Activated CD4-positive, alpha-beta T cell treated with anti-CD3 and anti-CD28 coated beads for 36 hours (primary cell): ENCODE results near the gene IRF8. TPM values are rescaled to one million over a fixed set of nuclear protein-coding genes. Genes with fewer than 3 reads are reported as not detected.

ENCODE experiments used
- ATAC-seq: fragments of 200-7000 bp; cut with Tn5 transposase; one replicate; pipeline ENCODE4 v1.10.0; 2021; ENCODE audit warnings: mild to moderate bottlenecking, moderate library complexity
- CTCF ChIA-PET: fragments of 350-600 bp; sonication (Branson Sonifier 250); formaldehyde crosslinking; loops from one replicate; lab custom pipeline; 2021; ENCODE audit warnings: antibody characterized with exemption; lab: Charles Lee
- POLR2A ChIA-PET: fragments of 350-600 bp; sonication (Branson Sonifier 250); formaldehyde crosslinking; loops from one replicate; lab custom pipeline; 2021; ENCODE audit warnings: antibody characterized with exemption, inconsistent platforms; lab: Charles Lee
- DNase-seq: peaks from one replicate; pipeline ENCODE4 v3.0.0-alpha.2; 2020
- H3K27ac Mint-ChIP-seq: one replicate; pipeline ENCODE4 v1.8.0; 2021; ENCODE audit warnings: mixed read lengths
- H3K27me3 Mint-ChIP-seq: one replicate; pipeline ENCODE4 v1.8.0; 2021; ENCODE audit warnings: mixed read lengths
- H3K36me3 Mint-ChIP-seq: one replicate; pipeline ENCODE4 v1.8.0; 2021; ENCODE audit warnings: low read depth, mixed read lengths
- H3K4me1 Mint-ChIP-seq: one replicate; pipeline ENCODE4 v1.8.0; 2021; ENCODE audit warnings: mixed read lengths
- H3K4me3 Mint-ChIP-seq: one replicate; pipeline ENCODE4 v1.8.0; 2021; ENCODE audit warnings: mild to moderate bottlenecking, moderate library complexity, mixed read lengths
- H3K9me3 Mint-ChIP-seq: one replicate; pipeline ENCODE4 v1.8.0; 2021; ENCODE audit warnings: low read depth, mixed read lengths
- intact Hi-C, 2 experiments: fragments of 100-400 bp; cut with DNase I in 1 of 2; cut with micrococcal nuclease in 1 of 2; formaldehyde crosslinking; loops; one replicate each; pipeline versions ENCODE4 v1.14.2 to v1.15.1; 2022 to 2024; cut with DNase I, micrococcal nuclease
- total RNA-seq, 2 experiments: library from RNA; stranded (reverse); gene quantifications; one replicate each; pipeline ENCODE4 v1.2.3, GENCODE V29; 2021

Gene IRF8
- total RNA-seq, 2 experiments from 2014 or later, result 227 to 250 TPM

DNA sequence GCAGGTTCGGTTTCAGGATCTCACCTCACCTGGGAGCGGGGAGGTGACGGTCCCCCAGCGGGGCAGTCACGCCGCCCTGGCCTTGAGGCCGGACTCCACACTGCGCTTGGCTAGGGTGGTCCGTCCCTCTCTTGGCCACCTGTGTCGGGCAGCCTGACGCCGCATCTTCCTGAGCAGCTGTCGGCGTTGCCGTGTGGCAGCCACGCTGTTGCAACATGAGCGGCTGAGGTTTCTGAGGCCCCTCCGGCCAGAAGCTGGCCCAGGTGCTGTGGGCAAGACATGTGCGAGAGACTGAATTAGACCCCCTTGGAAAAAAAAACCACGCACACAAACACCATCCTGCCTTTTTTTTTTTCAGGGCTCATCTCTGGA lies 49.2 kb downstream of the IRF8 start:
- no peaks in the 10 kb centered on the region for H3K36me3 Mint-ChIP-seq
- peak overlapping the region; percentile 29 for H3K4me3 Mint-ChIP-seq
- ChIA-PET POLR2A (interaction anchor here (0.7 to 1.1 kb wide), 3 partner anchors 11 to 56 kb away, joined by 4 to 7 read pairs (median 5); no protein-coding TSS in a partner anchor), CTCF (interaction anchor here (0.6 to 1.0 kb wide), 2 partner anchors 18 to 129 kb away, joined by 3 read pairs; no protein-coding TSS in a partner anchor)
- ATAC-seq, result peak; percentile 4
- intact Hi-C loops, result loop anchor here in 1 of 2 experiments (5.0 kb wide), 1 partner anchor 714 kb away; no protein-coding TSS in a partner anchor
- H3K9me3 Mint-ChIP-seq, result no peaks in the 10 kb centered on the region
- H3K4me1 Mint-ChIP-seq, result peaks cover 71% of the 10 kb centered on the region
- peak overlapping the region; percentile 58 for H3K27ac Mint-ChIP-seq
- H3K27me3 Mint-ChIP-seq, result peaks cover 9% of the 10 kb centered on the region
- DNase-seq, result no peak

- Mint-ChIP-seq H3K4me1 (peaks cover 67% of the 10 kb centered on the region), H3K9me3 (no peaks in the 10 kb centered on the region), H3K36me3 (no peaks in the 10 kb centered on the region), H3K27ac (peak overlapping the region; percentile 72), H3K27me3 (peaks cover 9% of the 10 kb centered on the region), H3K4me3 (no peak overlapping the region)
- ATAC-seq (no peak), DNase-seq (no peak)
- ChIA-PET CTCF (interaction anchor here (0.8 kb wide), 1 partner anchor 973 kb away, joined by 4 read pairs; no protein-coding TSS in a partner anchor), POLR2A (no interaction called here)
- intact Hi-C loops, result loop anchor here in 1 of 2 experiments (5.0 kb wide), 1 partner anchor 714 kb away; no protein-coding TSS in a partner anchor
Measured at GRCh38 chr16:85948616-85949265, 49.8 kb downstream of the IRF8 start.

DNA sequence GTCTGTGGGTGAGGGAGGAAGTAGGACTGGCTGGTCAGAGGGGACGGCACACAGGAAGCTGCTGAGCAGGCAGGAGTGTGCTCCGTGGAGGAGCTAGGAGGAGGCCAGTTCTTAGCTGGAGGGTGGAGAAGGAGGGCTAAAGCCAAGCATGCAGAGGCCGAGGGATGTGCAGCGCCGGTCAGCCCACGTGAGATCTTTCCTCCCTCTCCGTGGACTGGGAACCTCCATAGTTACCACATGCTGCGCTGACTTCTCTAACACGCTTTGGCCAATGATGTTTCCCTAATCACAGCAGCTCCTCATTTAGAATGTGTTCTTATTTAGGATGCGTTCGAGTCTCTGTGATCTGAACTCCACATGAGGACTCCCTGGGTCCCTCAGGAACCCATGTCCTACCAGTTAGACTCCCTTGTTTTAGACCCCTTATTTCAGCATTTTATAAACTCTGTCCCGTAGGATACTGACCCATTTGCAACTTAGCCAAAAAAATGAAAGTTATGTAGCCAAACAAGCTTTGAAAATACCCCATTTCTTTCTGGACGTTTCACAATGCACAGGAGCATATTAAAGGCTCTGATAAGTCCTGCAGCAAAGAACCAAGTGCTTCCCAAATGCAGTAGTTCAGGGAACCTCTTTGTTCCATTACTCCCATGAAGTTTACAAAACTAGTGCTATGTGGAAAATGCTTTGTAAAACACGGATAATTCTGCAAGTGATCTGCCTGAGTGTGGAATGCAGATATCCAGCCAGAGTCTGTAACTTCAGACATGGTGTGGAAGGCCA lies 51.4 kb downstream of the IRF8 start:
- H3K4me3 Mint-ChIP-seq, result no peak overlapping the region
- H3K27ac Mint-ChIP-seq, result no peak overlapping the region
- H3K36me3 Mint-ChIP-seq, result no peaks in the 10 kb centered on the region
- CTCF ChIA-PET, result interaction anchor here (0.6 to 1.4 kb wide), 4 partner anchors 18 to 129 kb away, joined by 3 to 5 read pairs (median 4); no protein-coding TSS in a partner anchor
- ATAC-seq (no peak), DNase-seq (no peak)
- peaks cover 52% of the 10 kb centered on the region for H3K4me1 Mint-ChIP-seq
- H3K27me3 Mint-ChIP-seq, result peaks cover 9% of the 10 kb centered on the region
- POLR2A ChIA-PET, result interaction anchor here (0.6 kb wide), 1 partner anchor 68 kb away, joined by 3 read pairs; no protein-coding TSS in a partner anchor
- intact Hi-C loops, result no loop called here
- H3K9me3 Mint-ChIP-seq, result no peaks in the 10 kb centered on the region

DNA sequence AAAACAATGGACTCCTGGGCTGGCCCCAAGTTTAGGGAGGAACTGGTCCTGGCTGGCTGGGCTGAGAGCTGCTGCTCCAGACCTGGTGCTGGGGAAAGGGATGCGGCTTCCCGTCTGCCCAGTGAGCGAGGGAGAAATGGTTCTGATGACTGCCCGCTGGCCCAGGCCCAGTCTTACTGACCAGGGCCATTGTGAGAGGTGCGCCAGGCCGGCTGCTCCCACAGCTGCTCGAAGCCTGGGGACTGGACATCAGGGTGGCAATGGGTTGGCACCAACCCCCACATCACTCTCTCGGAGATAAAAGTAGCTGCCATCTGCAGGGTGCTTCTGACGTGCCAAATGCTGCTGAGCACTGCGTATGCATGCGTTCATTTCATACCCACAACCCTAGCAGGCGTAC lies 53.2 kb downstream of the IRF8 start:
- no peaks in the 10 kb centered on the region for H3K36me3 Mint-ChIP-seq
- no peak overlapping the region for H3K27ac Mint-ChIP-seq
- no peaks in the 10 kb centered on the region for H3K9me3 Mint-ChIP-seq
- ATAC-seq (no peak), DNase-seq (no peak)
- no peak overlapping the region for H3K4me3 Mint-ChIP-seq
- intact Hi-C loops, result no loop called here
- ChIA-PET CTCF (interaction anchor here (0.7 kb wide), 1 partner anchor 82 kb away, joined by 3 read pairs; no protein-coding TSS in a partner anchor), POLR2A (interaction anchor here (0.6 kb wide), 1 partner anchor 16 kb away, joined by 3 read pairs; no protein-coding TSS in a partner anchor)
- peaks cover 44% of the 10 kb centered on the region for H3K4me1 Mint-ChIP-seq
- H3K27me3 Mint-ChIP-seq, result peaks cover 7% of the 10 kb centered on the region

DNA sequence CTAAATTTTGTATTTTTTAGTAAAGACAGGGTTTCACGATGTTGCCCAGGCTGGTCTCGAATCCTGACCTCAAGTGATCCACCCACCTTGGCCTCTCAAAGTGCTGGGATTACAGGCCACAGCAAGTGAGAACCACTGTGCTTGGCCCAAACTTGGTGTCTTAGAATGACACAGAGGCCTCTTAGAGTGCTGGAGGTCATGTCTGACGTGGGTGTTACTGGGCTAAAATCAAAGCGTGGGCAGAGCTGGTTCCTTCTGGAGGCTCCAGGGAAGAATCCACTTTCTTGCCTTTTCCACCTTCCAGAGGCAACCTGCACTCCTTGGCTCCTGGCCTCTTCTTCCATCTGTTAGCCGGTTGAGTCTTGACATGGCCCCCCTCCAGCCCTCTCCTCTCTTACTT lies 53.8 kb downstream of the IRF8 start:
- ChIA-PET CTCF (interaction anchor here (0.7 kb wide), 1 partner anchor 83 kb away, joined by 3 read pairs; no protein-coding TSS in a partner anchor), POLR2A (no interaction called here)
- Mint-ChIP-seq H3K36me3 (no peaks in the 10 kb centered on the region), H3K27me3 (peaks cover 7% of the 10 kb centered on the region), H3K9me3 (no peaks in the 10 kb centered on the region), H3K4me1 (peaks cover 38% of the 10 kb centered on the region), H3K4me3 (no peak overlapping the region), H3K27ac (no peak overlapping the region)
- no peak for DNase-seq
- intact Hi-C loops, result no loop called here
- no peak for ATAC-seq

- Mint-ChIP-seq H3K27ac (no peak overlapping the region), H3K27me3 (peaks cover 8% of the 10 kb centered on the region), H3K36me3 (no peaks in the 10 kb centered on the region), H3K4me3 (no peak overlapping the region), H3K4me1 (peaks cover 22% of the 10 kb centered on the region), H3K9me3 (no peaks in the 10 kb centered on the region)
- ChIA-PET POLR2A (no interaction called here), CTCF (interaction anchor here (0.6 to 1.4 kb wide), 3 partner anchors 27 to 89 kb away, joined by 3 read pairs; no protein-coding TSS in a partner anchor)
- ATAC-seq, result peak; percentile 33
- intact Hi-C loops, result no loop called here
- DNase-seq, result no peak
Measured at GRCh38 chr16:85954927-85955519, 56.1 kb downstream of the IRF8 start.

DNA sequence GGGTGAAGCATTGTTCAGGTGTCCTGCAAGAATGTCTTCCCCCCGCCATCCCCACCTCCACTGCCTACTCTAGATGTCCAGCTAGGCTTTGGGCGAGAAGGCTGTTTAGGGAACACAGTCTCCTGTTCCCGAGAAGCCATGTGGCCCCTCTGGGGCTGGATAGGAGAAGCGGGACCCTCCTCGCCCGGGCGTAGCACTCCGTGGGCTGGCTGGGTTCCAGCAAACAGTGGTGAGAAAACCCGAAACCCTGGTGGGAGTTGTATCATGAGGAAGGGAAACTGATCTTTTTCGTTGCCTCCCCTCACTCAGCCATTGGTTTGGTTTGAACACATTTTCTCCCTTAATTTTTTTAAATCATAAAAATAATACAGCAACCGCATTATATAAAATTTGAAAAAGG lies 56.6 kb downstream of the IRF8 start:
- Mint-ChIP-seq H3K27ac (no peak overlapping the region), H3K4me3 (no peak overlapping the region), H3K27me3 (peaks cover 8% of the 10 kb centered on the region), H3K36me3 (no peaks in the 10 kb centered on the region), H3K9me3 (no peaks in the 10 kb centered on the region), H3K4me1 (peaks cover 18% of the 10 kb centered on the region)
- ChIA-PET CTCF (interaction anchor here (1.4 kb wide), 1 partner anchor 26 kb away, joined by 3 read pairs; no protein-coding TSS in a partner anchor), POLR2A (no interaction called here)
- ATAC-seq (peak; percentile 42), DNase-seq (peak; percentile 45)
- intact Hi-C loops, result no loop called here

- H3K4me1 Mint-ChIP-seq, result peaks cover 14% of the 10 kb centered on the region
- no peak overlapping the region for H3K27ac Mint-ChIP-seq
- H3K36me3 Mint-ChIP-seq, result no peaks in the 10 kb centered on the region
- POLR2A ChIA-PET, result no interaction called here
- CTCF ChIA-PET, result interaction anchor here (1.2 kb wide), 1 partner anchor 135 kb away, joined by 5 read pairs; no protein-coding TSS in a partner anchor
- H3K9me3 Mint-ChIP-seq, result no peaks in the 10 kb centered on the region
- intact Hi-C loops, result no loop called here
- DNase-seq (no peak), ATAC-seq (no peak)
- H3K27me3 Mint-ChIP-seq, result peaks cover 8% of the 10 kb centered on the region
- H3K4me3 Mint-ChIP-seq, result no peak overlapping the region
Measured at GRCh38 chr16:85956426-85956825, 57.5 kb downstream of the IRF8 start.

- Mint-ChIP-seq H3K27ac (no peak overlapping the region), H3K27me3 (peaks cover 8% of the 10 kb centered on the region), H3K4me1 (peaks cover 15% of the 10 kb centered on the region), H3K4me3 (no peak overlapping the region), H3K9me3 (no peaks in the 10 kb centered on the region), H3K36me3 (no peaks in the 10 kb centered on the region)
- ChIA-PET POLR2A (no interaction called here), CTCF (no interaction called here)
- ATAC-seq (no peak), DNase-seq (no peak)
- intact Hi-C loops, result no loop called here
Measured at GRCh38 chr16:85958731-85959130, 59.8 kb downstream of the IRF8 start.

DNA sequence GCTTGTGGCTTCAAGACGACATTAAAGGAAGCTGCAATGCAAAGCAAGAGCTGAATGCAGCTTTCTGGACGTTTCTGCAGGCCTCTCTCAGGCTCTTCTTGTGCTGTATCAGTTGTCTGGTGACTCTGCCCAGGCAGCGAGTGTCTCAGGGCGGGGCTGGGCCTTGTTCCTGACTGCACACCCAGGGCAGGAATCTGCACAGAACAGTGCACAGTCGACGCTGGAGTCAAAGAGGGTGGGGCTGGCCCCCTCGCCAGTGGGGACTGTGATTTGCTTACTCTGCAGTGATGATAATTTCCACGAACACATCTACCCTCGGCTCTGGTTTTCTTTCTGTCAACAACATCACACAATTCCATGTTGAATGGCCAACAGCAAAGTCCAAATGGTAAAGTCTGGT lies 60.7 kb downstream of the IRF8 start:
- Mint-ChIP-seq H3K36me3 (no peaks in the 10 kb centered on the region), H3K4me3 (no peak overlapping the region), H3K4me1 (peaks cover 15% of the 10 kb centered on the region), H3K27me3 (peaks cover 8% of the 10 kb centered on the region), H3K27ac (no peak overlapping the region), H3K9me3 (no peaks in the 10 kb centered on the region)
- ChIA-PET CTCF (no interaction called here), POLR2A (no interaction called here)
- ATAC-seq (no peak), DNase-seq (no peak)
- intact Hi-C loops, result no loop called here

GRCh38 chr16:85960486-85961046 lies 61.6 kb downstream of the IRF8 start:
- H3K9me3 Mint-ChIP-seq, result no peaks in the 10 kb centered on the region
- peaks cover 15% of the 10 kb centered on the region for H3K4me1 Mint-ChIP-seq
- ChIA-PET CTCF (interaction anchor here (0.6 kb wide), 2 partner anchors 118 to 139 kb away, joined by 3 read pairs; no protein-coding TSS in a partner anchor), POLR2A (no interaction called here)
- H3K4me3 Mint-ChIP-seq, result no peak overlapping the region
- no peak for DNase-seq
- intact Hi-C loops, result no loop called here
- H3K27ac Mint-ChIP-seq, result no peak overlapping the region
- no peak for ATAC-seq
- peaks cover 8% of the 10 kb centered on the region for H3K27me3 Mint-ChIP-seq
- no peaks in the 10 kb centered on the region for H3K36me3 Mint-ChIP-seq
